GM19240 (cell line): ENCODE results near the gene L3MBTL3.

Source experiments
- DNase-seq: peaks from one replicate; pipeline ENCODE4 v3.0.0; 2011; ENCODE audit warnings: low spot score; ENCODE audit not compliant: insufficient read length

Gene L3MBTL3

DNA sequence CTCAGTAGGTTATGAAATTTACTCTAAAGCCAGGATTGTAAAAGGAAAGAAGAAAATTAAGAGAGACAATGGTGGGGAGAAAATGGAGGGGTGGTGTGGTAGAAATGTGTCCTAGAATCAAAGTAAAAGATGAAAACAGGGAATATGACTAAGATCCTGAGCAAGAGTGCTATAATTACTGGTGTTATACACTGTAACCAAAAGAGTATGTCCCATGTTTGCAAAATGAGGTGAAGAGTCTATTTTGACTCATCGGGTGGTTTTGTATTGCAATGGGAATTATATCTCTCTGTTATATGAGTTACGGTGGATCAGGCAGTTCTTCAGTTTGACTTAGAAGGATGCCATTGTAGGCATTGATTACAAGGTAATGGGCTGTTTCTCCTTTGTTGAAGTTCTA lies 8.5 kb downstream of the L3MBTL3 start:
- DNase-seq: no peak

DNA sequence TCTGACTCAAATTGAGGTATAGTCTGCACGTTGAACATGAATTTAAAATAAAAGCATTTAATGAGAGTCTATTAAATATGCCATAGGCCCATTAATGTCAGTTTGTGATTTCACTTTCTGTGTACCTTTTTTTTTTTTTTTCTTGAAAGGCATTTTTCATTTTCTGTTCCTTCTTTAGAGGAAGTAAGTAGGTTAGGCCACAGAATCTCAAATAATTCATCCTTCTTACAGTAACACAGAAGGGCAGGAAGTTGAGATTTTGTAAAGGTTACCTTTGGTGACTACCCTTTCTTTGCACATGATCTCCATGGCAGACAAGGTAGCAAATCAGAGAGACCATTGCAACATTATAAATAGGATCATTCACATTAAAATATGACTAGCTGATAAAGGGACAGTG lies 9.6 kb downstream of the L3MBTL3 start:
- DNase-seq: no peak

DNA sequence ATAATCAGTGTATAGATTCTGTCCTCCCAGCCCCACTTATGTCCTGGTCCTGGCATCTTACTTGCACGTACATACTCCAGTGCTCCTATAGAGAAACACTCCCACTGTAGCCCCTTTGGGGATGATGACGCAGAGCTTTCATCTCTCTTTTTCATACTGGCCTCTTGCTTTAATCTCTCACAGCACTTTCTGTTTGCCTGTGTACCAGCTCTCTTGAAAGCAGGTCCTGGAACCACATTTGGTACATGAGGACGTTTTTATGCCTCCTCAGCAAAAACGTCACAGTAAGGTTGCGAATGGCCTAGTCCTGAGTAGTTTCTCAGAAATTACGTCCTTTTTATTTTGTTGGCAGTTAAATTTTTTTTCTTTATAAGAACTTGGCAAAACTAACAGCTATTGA lies 10.8 kb downstream of the L3MBTL3 start:
- no peak for DNase-seq

DNA sequence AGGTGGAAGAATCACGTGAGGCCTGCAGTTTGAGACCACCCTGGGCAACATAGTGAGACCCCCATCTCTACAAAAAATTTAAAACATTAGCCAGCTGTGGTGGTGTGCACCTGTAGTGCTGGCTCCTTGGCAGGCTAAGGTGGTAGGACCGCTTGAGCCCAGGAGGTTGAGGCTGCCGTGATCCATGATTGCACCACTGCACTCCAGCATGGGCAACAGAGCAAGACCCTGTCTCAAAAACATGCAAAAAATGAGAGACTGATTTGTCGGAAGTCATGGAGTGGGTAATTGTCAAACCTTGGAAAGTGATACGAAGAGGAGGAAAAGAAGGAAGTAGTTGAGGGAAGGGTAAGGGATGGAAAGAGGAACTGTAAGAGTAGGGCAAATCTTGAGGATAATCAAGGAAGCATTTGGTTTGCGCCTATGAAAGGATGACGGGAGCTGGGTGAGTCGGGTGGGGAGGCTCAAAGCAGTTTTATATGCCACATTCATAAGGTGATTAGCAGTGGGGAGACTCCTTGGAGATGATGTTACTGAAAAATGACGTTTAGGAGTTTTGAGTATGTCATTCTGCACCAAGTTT lies 14.5 kb downstream of the L3MBTL3 start:
- no peak for DNase-seq

DNA sequence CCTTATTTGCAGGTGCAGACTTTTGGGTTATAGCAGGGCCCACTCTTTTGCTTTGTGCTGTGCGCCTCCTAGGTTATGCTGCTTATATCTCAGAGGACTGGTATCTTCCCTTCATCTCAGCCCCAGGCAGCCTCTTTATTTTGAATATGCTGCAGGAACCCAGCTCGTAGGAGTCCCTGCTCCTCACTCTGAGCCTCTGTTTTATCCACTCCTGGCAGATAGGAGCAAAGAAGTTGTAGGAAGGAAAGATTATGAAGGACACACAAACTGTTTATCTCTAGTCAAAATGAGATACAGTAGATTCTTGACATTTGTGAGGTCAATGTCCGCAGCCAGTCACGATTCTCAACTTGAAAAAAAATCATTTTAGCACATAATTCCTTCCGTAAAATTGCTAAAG lies 15.6 kb downstream of the L3MBTL3 start:
- no peak for DNase-seq

DNA sequence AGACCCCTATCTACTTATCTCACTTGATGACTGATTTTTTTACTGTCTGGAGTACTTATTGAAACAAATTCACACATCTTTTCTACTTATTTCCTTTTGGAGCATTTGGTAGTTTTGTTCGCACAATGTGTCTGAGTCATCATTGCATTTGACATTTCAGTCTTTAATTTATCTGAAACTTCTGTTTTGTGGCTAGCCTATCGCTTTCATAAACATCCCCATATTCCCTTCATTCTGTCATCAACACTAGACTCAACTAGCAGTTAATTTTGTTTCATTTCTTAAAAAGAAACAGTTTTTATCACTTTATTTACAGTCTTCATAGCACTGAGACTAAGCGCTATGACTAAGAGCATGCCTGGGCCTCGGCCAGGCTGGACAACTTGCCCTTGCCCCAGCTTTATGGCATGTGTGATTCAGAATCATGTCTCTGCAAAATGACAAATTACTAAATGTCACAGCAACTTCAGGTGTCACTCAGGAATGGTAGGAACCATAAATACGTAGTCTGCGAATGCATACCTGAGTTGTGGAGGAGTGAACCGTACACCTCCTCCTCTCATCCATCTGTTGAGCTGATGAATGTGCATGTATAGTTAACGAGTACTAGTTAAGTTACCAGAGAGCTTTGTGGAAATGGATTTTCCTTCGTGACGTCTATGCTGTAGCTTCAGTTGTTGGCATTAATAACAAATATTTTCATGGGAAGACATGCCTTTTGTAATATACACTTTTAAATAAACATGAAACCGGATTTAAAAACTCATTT lies 16.2 kb downstream of the L3MBTL3 start:
- no peak for DNase-seq

DNA sequence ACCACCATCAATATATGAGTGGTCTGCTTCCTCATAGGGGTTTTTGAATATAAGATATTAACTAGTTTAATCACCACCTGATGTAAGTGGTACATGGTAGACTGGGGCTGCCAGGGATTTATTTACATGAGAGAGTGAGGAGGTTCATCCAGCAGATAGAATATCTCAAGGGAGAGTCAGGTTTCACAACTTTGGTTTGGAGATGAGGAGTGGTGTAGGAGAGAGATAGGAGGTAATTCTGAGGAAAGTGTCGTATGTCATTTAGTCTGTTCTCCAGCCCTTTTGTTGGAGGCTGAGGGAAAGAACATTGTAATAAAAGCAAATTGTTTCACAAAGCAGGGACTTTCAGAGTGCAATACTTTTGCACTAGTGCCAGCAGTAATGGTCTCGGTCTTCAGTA lies 16.8 kb downstream of the L3MBTL3 start:
- no peak for DNase-seq

DNA sequence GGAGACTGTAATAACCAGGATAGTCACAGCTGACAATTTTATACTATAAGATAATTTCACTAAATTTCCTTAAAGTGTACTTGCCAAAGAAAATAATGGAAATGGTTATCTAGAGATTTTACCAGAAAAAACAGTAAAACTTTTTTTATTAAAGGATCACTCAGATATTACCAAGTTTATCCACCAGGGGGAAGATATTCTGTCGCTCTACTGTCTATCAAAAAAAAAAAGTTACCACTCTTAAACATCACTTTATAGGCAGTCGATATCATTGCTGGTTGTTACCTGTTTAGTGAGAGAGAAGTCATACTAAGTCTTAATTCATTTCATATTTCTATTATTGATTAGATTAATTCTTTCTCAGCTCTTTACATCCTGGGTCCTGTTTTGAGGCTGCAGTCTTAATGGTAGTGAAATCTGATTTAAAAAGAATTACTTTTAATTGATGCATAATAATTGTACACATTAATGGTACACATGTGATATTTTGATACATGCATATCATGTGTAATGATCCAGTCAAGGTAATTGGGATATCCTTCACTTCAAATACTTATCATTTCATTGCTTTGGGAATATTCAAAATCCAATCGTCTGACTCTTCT lies 18.9 kb downstream of the L3MBTL3 start:
- DNase-seq: no peak

DNA sequence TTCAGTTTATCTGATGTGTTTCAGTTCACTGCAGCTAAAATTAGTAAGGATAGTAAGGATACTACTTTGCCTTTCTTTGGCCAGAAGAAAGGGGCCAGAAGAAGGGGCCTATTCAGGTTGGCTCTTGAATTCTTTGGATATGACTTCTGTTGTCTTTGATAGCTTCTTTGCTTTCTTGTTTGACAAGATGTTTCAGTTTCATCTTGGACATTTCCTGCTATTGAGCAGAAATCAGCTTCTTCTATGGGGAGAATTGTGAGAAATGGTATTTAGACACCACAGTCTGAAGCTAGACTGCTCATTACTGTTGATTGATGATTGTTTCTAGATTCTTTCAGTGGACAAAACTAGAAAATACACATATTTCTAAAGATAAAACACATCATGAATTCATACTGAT lies 23.2 kb downstream of the L3MBTL3 start:
- no peak for DNase-seq

DNA sequence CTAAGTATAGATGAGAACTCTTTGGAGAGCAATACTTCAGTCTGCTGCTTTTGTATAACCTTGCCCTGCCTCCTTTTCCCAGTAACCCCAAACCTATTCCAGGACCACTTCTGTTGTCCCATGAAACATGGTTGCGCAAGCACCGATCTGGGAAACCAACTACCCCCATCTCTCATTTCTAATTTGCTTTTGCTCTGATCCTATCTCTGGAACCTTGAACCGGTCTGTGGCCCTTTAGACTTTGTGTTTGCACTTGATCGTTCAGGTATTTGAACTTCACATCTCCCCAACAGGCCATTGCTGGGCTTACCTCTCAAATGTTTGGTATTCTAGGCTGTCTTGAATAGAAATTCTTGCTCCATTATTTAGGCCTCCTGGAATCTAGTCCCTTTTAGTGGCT lies 25.0 kb downstream of the L3MBTL3 start:
- no peak for DNase-seq

DNA sequence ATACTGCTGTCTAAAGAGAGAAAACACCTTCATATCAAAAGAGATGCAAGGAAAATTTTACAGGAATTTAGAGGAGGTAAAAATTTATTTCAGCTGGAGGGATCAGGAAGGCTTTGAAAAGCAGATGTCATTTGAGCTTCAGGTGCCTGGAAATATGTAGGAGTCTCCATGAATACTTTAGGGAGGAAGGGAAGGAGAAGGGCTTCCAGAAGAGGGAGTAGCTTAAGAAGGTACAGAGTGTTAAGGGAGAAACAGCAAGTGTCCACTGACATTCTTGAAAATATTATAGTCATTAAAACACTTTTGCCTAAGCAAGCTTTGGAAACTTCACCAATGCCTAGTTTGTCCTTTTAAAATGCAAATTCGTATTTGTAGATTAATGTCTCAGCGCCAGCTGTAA lies 27.2 kb downstream of the L3MBTL3 start:
- no peak for DNase-seq

DNA sequence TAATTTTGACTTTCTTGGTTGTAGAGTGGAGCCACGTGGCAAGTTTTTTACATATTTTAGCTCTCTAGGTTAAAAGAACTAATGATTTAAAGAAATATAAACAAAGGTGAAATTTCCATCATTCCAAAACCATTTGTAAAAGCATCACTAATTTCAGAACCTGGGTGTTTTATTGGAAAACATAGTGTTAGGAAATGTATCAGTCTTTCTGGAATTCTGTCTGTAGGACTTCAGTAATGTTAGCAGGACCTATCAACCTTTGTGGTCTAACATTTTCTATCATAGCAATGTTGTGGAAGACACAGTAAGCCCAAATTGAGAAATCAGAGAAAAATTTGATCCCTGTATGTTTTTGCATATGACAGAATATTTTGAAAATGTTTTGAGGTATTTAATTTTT lies 28.3 kb downstream of the L3MBTL3 start:
- no peak for DNase-seq

DNA sequence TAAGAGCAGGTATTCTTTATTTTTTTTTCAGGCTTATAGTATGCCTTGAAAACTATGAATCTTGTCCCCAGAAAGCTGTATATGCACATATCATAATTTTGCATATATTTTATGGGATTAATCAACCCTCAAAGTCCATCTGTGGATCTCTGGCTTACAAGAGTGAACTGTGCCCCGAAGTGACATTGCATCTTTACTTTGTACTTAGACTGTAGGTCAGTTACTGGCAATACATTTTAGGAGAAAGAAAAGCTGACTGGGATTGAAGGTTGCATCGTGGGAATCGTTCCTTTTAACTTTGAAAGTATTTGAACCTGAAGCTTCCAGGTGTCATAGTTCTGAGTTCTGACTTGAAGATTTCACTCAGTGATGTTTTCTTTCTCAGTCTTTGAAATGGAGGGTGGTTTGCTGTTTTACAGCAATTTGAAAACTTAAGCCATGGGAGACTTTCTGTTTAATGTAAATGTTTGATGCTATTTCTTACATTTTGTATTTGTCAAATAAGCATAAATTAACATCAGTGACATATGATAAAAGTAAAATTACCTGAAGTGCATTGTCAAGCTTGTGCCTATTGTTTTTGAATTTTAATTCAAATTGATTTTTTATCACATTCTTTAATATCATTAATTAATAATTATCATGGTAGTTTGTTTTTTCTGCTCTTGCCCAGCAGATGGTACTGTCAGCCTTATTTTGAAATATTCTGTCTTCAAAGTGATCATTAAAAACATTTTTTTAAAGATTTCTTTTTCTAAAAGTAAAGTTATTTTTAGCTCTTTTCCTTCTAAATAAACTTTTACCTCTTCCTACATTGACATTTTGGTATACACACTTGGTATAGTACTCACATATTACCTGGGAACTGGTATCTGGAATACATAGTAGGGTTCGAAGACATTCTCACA lies 29.0 kb downstream of the L3MBTL3 start:
- no peak for DNase-seq

DNA sequence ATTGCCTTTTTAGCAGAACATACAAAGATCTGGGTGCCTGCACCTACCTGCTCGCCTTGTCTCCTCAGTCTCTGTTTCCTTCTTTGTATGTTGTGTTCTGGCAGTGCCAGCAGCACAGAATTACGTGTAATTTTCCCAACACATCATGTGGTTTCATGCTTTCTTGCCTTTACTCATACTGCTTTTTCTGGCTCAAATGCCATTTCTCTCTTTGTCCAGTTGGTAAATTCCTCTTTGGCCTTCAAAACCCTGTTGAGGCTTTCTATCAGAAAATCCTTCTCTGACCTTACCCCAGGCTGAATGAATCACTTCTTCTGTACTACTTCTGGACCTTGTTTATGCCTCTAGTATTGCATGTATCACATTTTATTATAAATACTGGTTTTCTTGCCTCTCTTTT lies 31.8 kb downstream of the L3MBTL3 start:
- no peak for DNase-seq

DNA sequence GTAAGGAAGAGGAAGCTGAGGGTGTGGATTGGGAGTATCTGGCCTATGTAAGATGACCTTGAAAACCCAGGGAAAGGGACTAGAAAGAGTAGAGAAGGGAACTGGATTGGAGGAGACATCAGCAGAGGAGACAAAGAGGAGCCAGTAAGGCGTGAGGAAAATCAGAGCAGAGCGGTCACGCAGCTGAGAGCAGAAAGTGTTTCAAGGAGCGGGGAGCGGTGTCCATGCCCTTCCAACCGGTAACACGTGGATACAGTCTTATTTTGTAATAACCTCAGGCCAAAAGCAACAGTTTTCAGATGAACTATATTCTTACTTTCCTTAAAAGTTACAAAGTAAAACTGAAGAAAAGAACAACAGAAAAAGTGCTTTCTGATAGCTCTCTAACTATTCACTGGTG lies 36.3 kb downstream of the L3MBTL3 start:
- no peak for DNase-seq

DNA sequence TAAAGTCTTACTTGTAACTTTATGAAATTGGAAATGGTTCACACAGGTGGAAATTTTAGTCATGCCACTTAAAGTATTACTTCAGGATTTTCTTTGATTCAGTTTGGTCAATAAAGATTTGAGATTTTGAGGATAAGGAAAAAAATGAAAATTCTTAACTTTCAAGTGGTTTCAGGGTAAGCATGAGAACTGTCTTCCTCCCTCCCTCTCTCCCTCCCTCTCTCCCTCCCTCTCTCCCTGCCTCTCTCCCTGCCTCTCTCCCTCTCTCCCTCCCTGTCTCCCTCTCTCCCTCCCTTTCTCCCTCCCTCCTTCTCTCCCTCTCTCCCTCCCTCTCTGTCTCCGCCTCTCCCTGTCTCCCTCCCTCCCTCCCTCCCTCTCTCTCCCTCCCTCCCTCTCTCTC lies 36.9 kb downstream of the L3MBTL3 start:
- no peak for DNase-seq

DNA sequence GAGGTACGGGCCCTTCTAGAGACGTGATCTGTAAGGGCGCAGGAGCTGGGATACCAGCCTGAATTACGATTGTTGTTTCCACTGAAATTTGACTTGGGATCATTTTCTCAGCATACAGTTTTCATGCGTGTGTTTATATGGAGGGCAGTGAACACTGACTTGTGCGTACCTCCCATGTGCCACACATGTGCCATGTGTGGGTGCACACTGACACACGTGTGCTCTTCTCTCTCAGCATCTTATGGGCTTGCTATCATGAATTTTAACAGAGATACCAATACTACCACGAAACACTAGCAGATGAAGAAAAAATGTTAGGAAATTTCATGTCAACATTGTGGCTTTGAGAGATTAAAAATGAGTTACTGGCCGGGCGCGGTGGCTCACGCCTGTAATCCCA lies 39.1 kb downstream of the L3MBTL3 start:
- no peak for DNase-seq

DNA sequence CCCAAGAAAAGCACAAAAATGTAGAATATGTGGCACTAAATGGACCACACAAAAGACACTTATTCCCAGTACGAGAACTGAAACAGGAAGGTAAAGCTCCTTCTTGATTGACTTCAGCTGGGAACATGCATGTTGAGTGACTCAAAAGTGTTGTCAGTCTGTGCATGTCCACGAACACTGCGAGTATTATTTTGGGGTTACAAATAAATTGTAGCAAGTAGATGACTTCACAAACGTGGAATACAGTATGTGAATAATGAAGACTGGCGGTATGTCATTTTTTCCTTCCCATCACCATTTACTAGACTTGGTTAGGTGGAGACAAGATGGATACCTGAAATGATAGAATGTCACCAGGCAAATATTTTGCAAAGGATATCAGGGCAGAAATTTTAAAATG lies 45.4 kb downstream of the L3MBTL3 start:
- DNase-seq: no peak

DNA sequence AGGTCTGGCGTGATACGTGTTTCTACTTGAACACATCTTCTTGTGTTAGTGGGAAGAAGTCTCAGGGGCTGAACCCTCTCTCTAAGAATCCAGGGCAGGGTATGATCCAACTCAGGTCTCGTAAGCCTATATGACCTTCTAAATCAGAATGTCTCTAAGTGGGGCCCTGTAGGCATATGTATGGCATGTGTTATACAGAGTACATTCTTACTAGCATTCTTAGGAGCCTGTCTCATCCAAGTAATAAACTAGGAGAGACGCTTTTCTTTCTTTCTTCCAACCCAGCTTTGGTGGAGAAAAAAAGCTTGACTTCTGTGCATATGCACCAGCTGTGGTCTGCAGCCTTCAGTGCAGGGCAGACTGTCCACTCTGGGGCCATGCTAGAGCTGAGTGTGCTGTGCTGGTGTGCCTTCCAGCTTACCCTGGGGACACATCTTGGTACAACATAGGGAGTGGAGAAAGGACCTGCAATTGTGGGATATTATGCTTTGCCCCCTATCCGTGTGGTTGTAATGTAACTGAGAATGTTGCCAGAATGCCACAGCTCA lies 47.3 kb downstream of the L3MBTL3 start:
- no peak for DNase-seq

DNA sequence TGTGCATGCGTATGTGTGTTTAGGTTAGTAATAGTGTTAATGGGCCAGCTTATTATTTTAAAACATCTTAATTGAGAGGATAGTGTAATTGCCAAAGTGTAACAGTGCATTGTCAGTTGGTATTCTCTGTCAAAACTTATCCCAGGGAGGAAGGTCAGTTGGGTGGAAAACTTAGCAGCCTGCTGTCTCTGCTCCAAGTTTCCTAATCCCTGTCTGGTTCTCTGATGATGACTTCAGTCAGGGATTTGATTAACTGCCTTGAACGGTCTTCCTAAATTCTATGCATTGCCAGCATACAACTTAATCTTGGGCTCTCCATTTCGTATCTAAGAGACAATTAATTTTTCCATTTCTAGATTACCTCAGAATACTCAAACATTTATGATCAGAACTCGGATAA lies 51.1 kb downstream of the L3MBTL3 start:
- DNase-seq: no peak

DNA sequence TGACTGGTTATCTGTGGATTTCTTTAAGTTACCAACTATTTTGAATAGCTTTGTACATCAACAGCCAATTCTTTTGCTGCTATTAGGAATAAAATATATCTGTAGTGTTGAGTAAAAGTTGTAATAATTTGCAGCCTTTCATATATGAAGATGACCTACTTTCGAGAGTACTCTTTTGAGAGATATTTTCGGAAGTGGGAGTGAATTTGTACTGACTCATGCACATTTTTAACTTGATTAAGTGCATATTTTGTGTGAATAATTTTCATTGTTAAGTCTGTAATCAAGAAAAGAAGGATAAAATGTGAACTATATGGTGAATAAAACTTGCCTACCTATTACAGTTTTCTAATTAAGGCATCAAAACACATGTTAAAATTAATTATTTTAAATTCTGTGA lies 51.9 kb downstream of the L3MBTL3 start:
- no peak for DNase-seq

DNA sequence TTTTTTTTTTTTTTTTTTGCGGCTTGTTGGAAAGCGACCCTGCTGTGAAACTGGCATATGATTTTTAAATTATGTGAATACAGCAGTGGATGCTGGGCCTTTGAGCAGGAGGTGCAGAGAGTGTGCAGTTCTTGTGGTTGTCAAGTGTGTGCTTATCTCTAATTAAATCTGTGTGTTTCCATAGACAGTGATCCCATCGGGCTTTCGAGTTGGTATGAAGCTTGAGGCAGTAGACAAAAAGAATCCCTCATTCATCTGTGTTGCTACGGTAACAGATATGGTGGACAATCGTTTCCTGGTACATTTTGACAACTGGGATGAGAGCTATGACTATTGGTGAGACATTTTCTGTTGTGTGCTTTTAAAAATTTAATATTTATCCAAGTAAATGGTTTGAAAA lies 52.4 kb downstream of the L3MBTL3 start:
- DNase-seq: no peak
